Neuronal stem cell (in vitro differentiated cells): ENCODE measurements around the gene APEH.

ENCODE experiments used
- DNase-seq: peaks from one replicate; pipeline ENCODE4 v3.0.0-alpha.2; 2013; ENCODE audit warnings: low spot score
- H2AFZ ChIP-seq: one replicate; pipeline ENCODE4 v1.6.1; 2013; ENCODE audit warnings: mild to moderate bottlenecking, low read length, inconsistent platforms
- H2AK5ac ChIP-seq: 2 replicates; pipeline ENCODE4 v1.6.1; 2013; ENCODE audit warnings: low read depth, mild to moderate bottlenecking, inconsistent platforms, low read length, moderate library complexity, mixed read lengths
- H2BK120ac ChIP-seq: 2 replicates; pipeline ENCODE4 v1.6.1; 2013; ENCODE audit warnings: low read depth, mild to moderate bottlenecking, inconsistent platforms, low read length, moderate library complexity, mixed read lengths
- H2BK12ac ChIP-seq: one replicate; pipeline ENCODE4 v1.6.1; 2013; ENCODE audit warnings: low read length, inconsistent platforms
- H2BK15ac ChIP-seq: 2 replicates; pipeline ENCODE4 v1.6.1; 2013; ENCODE audit warnings: mild to moderate bottlenecking, low read length, inconsistent platforms, mixed read lengths
- H2BK5ac ChIP-seq: one replicate; pipeline ENCODE4 v1.6.1; 2013; ENCODE audit warnings: inconsistent platforms, mild to moderate bottlenecking, low read length, moderate library complexity
- H3K14ac ChIP-seq: one replicate; pipeline ENCODE4 v1.6.1; 2013; ENCODE audit warnings: low read length, inconsistent platforms
- H3K18ac ChIP-seq: 2 replicates; pipeline ENCODE4 v1.6.1; 2013; ENCODE audit warnings: low read length, inconsistent platforms
- H3K23ac ChIP-seq: 2 replicates; pipeline ENCODE4 v1.6.1; 2013; ENCODE audit warnings: low read depth, mild to moderate bottlenecking, mixed read lengths, low read length, inconsistent platforms; ENCODE audit not compliant: poor library complexity
- H3K27ac ChIP-seq: replicated peaks from 3 replicates; pipeline ENCODE4 v1.5.1; 2013; ENCODE audit warnings: low read length, inconsistent platforms
- H3K27me3 ChIP-seq, 3 experiments: 2 replicates each; pipeline ENCODE4 v1.6.1; 2013; ENCODE audit warnings: low read length in 3 of 3, mild to moderate bottlenecking in 2 of 3, inconsistent platforms in 1 of 3, low read depth in 1 of 3, mixed read lengths in 1 of 3, moderate library complexity in 1 of 3; ENCODE audit not compliant: control insufficient read depth in 3 of 3, insufficient read depth in 3 of 3
- H3K36me3 ChIP-seq, 2 donors: replicated peaks in 1 of 2; 2 replicates each; pipeline ENCODE4 v1.6.1; 2013; ENCODE audit warnings: low read length in 2 of 2; ENCODE audit not compliant: control insufficient read depth in 2 of 2, insufficient read depth in 2 of 2
- H3K4ac ChIP-seq: 2 replicates; pipeline ENCODE4 v1.6.1; 2013; ENCODE audit warnings: inconsistent platforms, mild to moderate bottlenecking, low read length, moderate library complexity
- H3K4me1 ChIP-seq, 2 donors: 1 replicate in 1 of 2; 2 replicates in 1 of 2; pipeline ENCODE4 v1.6.1; 2013; ENCODE audit warnings: low read length in 2 of 2, low read depth in 1 of 2; ENCODE audit not compliant: control insufficient read depth in 2 of 2, insufficient read depth in 1 of 2
- H3K4me2 ChIP-seq: one replicate; pipeline ENCODE4 v1.6.1; 2013; ENCODE audit warnings: mild to moderate bottlenecking, low read length, inconsistent platforms; ENCODE audit not compliant: insufficient read depth, poor library complexity, severe bottlenecking
- H3K4me3 ChIP-seq, 2 donors: 2 replicates each; pipeline ENCODE4 v1.5.1; 2013; ENCODE audit warnings: low read length in 2 of 2, mild to moderate bottlenecking in 2 of 2, inconsistent platforms in 1 of 2, moderate library complexity in 1 of 2
- H3K79me1 ChIP-seq: one replicate; pipeline ENCODE4 v1.6.1; 2013; ENCODE audit warnings: low read depth, mild to moderate bottlenecking, inconsistent platforms, low read length, moderate library complexity
- H3K9ac ChIP-seq: one replicate; pipeline ENCODE4 v1.6.1; 2013; ENCODE audit warnings: mild to moderate bottlenecking, low read depth, low read length, inconsistent platforms; ENCODE audit not compliant: poor library complexity
- H3K9me3 ChIP-seq, 2 donors: replicated peaks in 1 of 2; 2 replicates each; pipeline versions ENCODE3 to v1.6.1; 2013; ENCODE audit warnings: low read length in 2 of 2, mild to moderate bottlenecking in 2 of 2, inconsistent platforms in 1 of 2, low read depth in 1 of 2, mixed read lengths in 1 of 2, moderate library complexity in 1 of 2; ENCODE audit not compliant: control insufficient read depth in 2 of 2, insufficient read depth in 1 of 2
- H4K8ac ChIP-seq: one replicate; pipeline ENCODE4 v1.6.1; 2013; ENCODE audit warnings: low read depth, mild to moderate bottlenecking, inconsistent platforms, low read length, moderate library complexity
- H4K91ac ChIP-seq: one replicate; pipeline ENCODE4 v1.6.1; 2013; ENCODE audit warnings: low read length, low read depth, mild to moderate bottlenecking, inconsistent platforms; ENCODE audit not compliant: poor library complexity
- WGBS, 2 donors: extraction: QIAGEN DNeasy Blood & Tissue Kit; methylation state at CpG; one replicate each; pipeline ENCODE4 v1.1.7; 2013; ENCODE audit warnings: missing lambda C conversion rate in 2 of 2, mixed read lengths in 1 of 2; ENCODE audit not compliant: insufficient read length in 2 of 2, insufficient replicate concordance in 1 of 2; ENCODE audit errors: extremely low coverage in 2 of 2; 5-methylcytosine and 5-hydroxymethylcytosine counted together

The APEH gene

GRCh38 chr3:49675912-49676311 lies 1.8 kb downstream of the APEH start:
- H4K8ac ChIP-seq: no peak overlapping the region
- H2BK5ac ChIP-seq: no peak overlapping the region
- H3K27ac ChIP-seq: no peak overlapping the region
- peaks cover 44 to 58% of the 10 kb centered on the region in 2 donors for H3K36me3 ChIP-seq
- no peak overlapping the region for H3K4me2 ChIP-seq
- peak overlapping the region in 1 of 2 donors; percentile 96 for H3K4me3 ChIP-seq
- H3K79me1 ChIP-seq: peaks cover 4% of the 10 kb centered on the region
- no peak overlapping the region for H2BK12ac ChIP-seq
- no peak overlapping the region for H4K91ac ChIP-seq
- no peak overlapping the region for H2BK120ac ChIP-seq
- no peak overlapping the region for H2AK5ac ChIP-seq
- peaks cover 7 to 10% of the 10 kb centered on the region in 2 donors for H3K4me1 ChIP-seq
- H3K18ac ChIP-seq: no peak overlapping the region
- no peak overlapping the region for H3K9ac ChIP-seq
- H3K4ac ChIP-seq: no peak overlapping the region
- no peak overlapping the region for H3K14ac ChIP-seq
- no peak overlapping the region for H3K23ac ChIP-seq
- H2AFZ ChIP-seq: no peak overlapping the region
- DNase-seq: no peak
- no peak overlapping the region for H2BK15ac ChIP-seq
- no peaks in the 10 kb centered on the region for H3K9me3 ChIP-seq
- WGBS, 2 donors: no CpG with 5 or more reads among the region's 11 CpGs
- no peaks in the 10 kb centered on the region for H3K27me3 ChIP-seq

DNA sequence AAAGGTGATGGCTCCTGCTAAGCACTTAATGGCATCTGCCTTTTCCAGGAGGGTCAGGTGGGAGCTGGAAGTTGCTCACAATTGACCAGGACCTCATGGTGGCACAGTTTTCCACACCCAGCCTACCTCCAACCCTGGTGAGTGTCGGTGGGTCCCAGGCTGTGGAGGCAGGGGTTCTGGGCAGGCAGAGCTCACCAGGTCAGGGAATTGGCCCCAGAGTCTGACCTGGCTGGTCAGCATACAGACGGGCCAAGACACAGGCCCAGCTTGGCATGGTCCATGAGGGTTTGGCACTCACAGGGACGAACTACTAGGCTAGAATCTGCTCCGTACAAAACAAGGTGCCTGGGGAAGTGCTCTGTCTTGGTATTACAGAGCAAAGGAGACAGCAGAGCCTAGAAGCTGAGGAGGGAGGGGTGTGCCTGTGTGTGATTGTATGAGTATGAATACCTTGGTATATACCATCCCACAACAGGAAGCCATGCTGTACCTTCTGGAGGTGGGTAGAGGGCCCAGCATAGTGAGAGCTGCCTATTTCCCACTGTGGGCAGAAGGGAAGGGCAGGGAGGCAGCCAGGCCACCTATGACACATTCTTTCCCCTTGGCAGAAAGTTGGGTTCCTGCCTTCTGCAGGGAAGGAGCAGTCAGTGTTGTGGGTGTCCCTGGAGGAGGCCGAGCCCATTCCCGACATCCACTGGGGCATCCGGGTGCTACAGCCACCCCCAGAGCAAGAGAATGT lies 6.5 kb downstream of the APEH start:
- no peak overlapping the region for H2AFZ ChIP-seq
- no peak overlapping the region for H3K23ac ChIP-seq
- WGBS, 2 donors: no CpG with 5 or more reads among the region's 7 CpGs
- H2AK5ac ChIP-seq: no peak overlapping the region
- H3K4ac ChIP-seq: no peak overlapping the region
- no peak overlapping the region for H2BK5ac ChIP-seq
- H3K4me3 ChIP-seq: no peak overlapping the region
- no peak overlapping the region for H3K14ac ChIP-seq
- H2BK15ac ChIP-seq: no peak overlapping the region
- no peak overlapping the region for H3K18ac ChIP-seq
- no peak overlapping the region for H3K9ac ChIP-seq
- no peak overlapping the region for H3K27ac ChIP-seq
- no peak overlapping the region for H4K8ac ChIP-seq
- H3K27me3 ChIP-seq: no peaks in the 10 kb centered on the region
- no peak overlapping the region for H4K91ac ChIP-seq
- no peak overlapping the region for H3K4me2 ChIP-seq
- H3K36me3 ChIP-seq: peaks cover 70 to 91% of the 10 kb centered on the region in 2 donors
- no peaks in the 10 kb centered on the region for H3K79me1 ChIP-seq
- no peak for DNase-seq
- no peaks in the 10 kb centered on the region for H3K9me3 ChIP-seq
- H3K4me1 ChIP-seq: no peaks in the 10 kb centered on the region
- no peak overlapping the region for H2BK12ac ChIP-seq
- no peak overlapping the region for H2BK120ac ChIP-seq

GRCh38 chr3:49681232-49681522 lies 7.0 kb downstream of the APEH start:
- no peaks in the 10 kb centered on the region for H3K79me1 ChIP-seq
- no peak overlapping the region for H3K4me3 ChIP-seq
- H3K14ac ChIP-seq: no peak overlapping the region
- no CpG with 5 or more reads among the region's 2 CpGs for WGBS, 2 donors
- H3K23ac ChIP-seq: no peak overlapping the region
- no peak overlapping the region for H2AK5ac ChIP-seq
- no peak overlapping the region for H2BK120ac ChIP-seq
- peaks cover 0 to under 1% (median 0%) of the 10 kb centered on the region in 3 experiments for H3K27me3 ChIP-seq
- no peaks in the 10 kb centered on the region for H3K9me3 ChIP-seq
- no peaks in the 10 kb centered on the region for H3K4me1 ChIP-seq
- no peak overlapping the region for H2BK5ac ChIP-seq
- H3K18ac ChIP-seq: no peak overlapping the region
- H3K9ac ChIP-seq: no peak overlapping the region
- H2BK15ac ChIP-seq: no peak overlapping the region
- no peak overlapping the region for H2BK12ac ChIP-seq
- H3K4me2 ChIP-seq: no peak overlapping the region
- H3K36me3 ChIP-seq: peaks cover 70 to 86% of the 10 kb centered on the region in 2 donors
- no peak for DNase-seq
- no peak overlapping the region for H4K91ac ChIP-seq
- no peak overlapping the region for H2AFZ ChIP-seq
- no peak overlapping the region for H3K4ac ChIP-seq
- H4K8ac ChIP-seq: no peak overlapping the region
- no peak overlapping the region for H3K27ac ChIP-seq

- H3K36me3 ChIP-seq: peaks cover 67 to 82% of the 10 kb centered on the region in 2 donors
- H3K23ac ChIP-seq: no peak overlapping the region
Measured at GRCh38 chr3:49681543-49681942, 7.4 kb downstream of the APEH start.

More at GRCh38 chr3:49681543-49681942, 7.4 kb downstream of the APEH start:
- H2BK5ac ChIP-seq: no peak overlapping the region
- H3K4me2 ChIP-seq: no peak overlapping the region
- H3K27ac ChIP-seq: no peak overlapping the region
- no CpG with 5 or more reads among the region's 4 CpGs for WGBS, 2 donors
- no peak overlapping the region for H2BK120ac ChIP-seq
- no peak overlapping the region for H3K18ac ChIP-seq
- H2AK5ac ChIP-seq: no peak overlapping the region
- no peak overlapping the region for H4K8ac ChIP-seq
- H3K9ac ChIP-seq: no peak overlapping the region
- H2BK15ac ChIP-seq: no peak overlapping the region
- no peaks in the 10 kb centered on the region for H3K9me3 ChIP-seq
- no peak overlapping the region for H2BK12ac ChIP-seq
- H3K4me1 ChIP-seq: no peaks in the 10 kb centered on the region
- no peak overlapping the region for H3K4me3 ChIP-seq
- no peak overlapping the region for H4K91ac ChIP-seq
- no peak overlapping the region for H3K14ac ChIP-seq
- no peak for DNase-seq
- no peak overlapping the region for H2AFZ ChIP-seq
- H3K4ac ChIP-seq: no peak overlapping the region
- H3K79me1 ChIP-seq: no peaks in the 10 kb centered on the region
- H3K27me3 ChIP-seq: peaks cover 0 to 3% (median 0%) of the 10 kb centered on the region in 3 experiments
